GM19455 (cell line): ENCODE measurements around the gene NLRP1.
A peak's percentile ranks its signal among the peaks of the same experiment; 100 is the strongest.
"Not testable (repeated sequence)": the region's sequence is repeated elsewhere in the genome, so short reads cannot be mapped to it uniquely, and the experiment has no call there.

ENCODE experiments used
- ATAC-seq: cut with Tn5 transposase; IDR thresholded peaks from one replicate; pipeline ENCODE4 v1.9.1; 2021; ENCODE audit not compliant: unreplicated experiment

NLRP1 gene

DNA sequence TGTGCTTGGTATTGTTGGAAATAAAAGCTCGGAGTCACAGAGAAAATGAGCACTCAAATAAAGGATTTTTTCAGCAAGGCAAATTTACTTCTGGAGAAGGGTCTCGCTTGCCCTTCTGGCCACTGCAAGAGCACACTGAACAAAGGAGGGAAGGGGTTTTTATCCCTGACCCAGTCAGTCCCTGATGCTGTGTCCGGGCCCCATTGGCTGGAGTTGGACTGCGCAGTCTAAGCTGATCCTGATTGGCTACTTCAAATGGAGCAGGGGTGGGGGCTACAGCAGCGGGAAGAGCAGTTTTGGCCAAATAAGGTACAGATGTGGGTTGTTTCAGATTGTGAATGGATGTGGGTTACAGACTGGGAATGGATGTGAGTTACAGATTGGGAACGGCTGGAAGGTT, 4.3 kb upstream of the NLRP1 start:
- no peak for ATAC-seq

DNA sequence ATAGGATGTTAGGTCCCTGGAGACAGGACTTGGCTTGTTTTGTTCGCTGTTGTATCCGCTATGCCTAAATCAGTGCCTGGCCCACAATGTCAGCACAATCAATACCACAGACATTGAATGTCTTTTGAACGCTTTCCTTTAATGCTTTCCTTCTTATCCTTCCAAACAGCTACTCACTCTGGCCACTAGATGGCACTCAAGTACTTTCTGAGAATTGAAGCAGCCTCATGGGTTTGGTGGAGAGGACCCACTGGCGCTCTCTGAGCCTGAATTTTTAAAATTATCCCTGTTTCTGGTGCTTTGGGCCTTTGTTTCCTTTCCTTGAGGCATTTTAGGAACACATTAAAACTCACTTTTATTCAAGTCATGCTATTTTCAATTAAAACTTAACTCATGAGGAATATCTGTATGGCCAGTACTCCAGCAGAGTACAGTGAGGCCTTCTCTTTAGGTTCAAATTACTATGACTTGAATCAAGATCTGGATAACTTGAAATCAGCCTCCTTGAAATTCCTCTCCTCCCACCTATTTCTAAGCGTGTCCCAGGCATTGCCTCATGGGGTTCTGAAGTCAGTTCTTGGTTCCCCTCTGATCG, 3.2 kb upstream of the NLRP1 start:
- ATAC-seq = no peak

DNA sequence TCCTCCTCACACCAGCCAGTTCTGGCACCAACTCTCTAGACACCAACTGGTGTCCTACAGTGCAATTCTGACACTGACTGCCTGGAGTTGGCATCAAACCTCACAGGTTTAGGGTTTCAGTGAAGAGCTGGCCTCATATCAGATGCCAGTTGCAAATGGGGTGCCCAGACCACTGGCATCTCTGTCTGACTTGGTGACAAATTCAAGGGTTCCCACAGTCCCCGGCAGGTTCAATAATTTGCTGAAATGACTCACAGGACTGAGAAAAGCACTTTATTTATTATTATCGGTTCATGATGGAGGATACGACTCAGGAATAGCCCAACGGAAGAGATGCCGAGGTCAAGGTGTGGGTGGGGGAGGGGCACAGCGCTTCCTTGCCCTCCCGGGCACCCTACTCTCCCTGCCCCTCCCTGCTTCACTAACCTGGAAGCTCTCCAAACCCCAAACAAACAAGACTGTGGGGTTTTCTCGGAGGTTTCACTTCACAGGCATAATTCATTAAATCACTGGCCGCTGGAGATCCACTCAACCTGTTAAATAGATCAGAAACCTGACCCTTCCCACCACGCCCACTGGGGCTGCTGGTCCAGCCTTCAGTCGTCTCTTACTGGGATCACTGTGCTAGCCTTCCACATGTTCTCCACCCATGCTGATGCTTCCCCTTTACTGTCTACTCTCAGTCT, 1.7 kb upstream of the NLRP1 start:
- no peak for ATAC-seq

DNA sequence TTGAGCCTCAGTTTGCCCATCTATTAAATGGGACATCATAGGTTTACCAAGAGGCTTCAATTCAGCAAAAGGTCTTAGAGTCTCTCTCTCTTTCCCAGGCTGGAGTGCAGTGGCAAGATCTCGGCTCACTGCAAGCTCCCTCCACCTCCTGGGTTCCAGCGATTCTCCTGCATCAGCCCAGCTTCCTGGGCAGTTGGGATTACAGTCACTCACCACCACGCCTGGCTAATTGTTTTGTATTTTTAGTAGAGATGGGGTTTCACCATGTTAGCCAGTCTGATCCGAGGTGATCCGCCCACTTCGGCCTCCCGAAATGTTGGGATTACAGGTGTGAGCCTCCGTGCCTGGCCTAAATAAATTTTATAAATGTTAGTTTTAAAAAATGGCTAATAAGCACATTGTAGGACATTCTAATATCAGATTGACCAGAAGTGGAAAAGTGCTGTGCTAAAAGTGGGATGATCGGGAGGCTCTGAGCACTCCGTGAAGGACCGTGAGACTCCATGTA, 1.0 kb upstream of the NLRP1 start:
- no peak for ATAC-seq

DNA sequence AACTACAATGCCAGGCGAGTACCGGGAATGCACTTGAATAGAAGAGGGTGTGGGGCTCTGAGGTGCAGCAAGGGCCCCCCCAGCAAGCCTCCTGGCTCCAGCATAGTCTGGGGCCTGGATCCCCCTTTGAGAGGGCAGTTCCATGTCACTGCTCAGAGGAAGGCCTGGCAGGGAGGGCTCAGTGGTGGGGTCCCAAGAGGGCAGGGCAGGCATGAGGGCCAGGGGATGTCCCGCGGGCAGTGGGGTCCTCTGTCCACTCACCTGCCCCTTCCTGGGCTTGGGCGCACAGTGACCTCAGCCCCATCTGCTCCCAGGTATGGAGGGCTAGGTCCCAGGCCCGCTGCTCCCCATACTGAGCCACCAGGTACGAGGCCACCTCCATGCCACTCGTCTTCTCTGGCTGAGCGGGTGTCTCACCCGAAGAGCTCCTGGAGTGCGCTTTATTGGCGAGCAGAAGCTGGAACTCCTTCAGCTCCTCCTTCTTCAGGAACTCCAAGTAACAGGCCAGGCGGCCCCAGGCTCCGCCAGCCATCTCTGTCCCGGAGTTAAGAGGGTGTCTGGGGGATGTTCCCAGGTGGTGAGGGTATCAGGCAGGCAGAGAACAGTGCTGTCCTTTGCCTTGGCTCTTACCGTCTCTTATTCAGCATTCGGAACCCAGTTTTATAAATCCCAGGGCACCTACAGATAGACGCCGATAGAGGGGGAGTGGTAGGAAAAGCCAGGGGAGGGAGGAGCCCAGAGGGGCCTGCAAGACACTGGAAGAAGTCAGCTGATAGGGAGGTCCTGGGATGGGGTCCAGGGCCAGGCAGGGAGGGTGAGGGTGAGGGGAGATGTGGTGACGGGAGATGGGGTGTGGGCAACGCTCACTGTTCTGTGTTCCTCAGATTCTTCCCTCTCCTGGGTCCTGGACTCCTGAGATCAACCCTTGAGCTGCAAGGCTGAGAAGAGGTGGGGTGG, 605 bp downstream of the NLRP1 start:
- ATAC-seq = peak; percentile 20

DNA sequence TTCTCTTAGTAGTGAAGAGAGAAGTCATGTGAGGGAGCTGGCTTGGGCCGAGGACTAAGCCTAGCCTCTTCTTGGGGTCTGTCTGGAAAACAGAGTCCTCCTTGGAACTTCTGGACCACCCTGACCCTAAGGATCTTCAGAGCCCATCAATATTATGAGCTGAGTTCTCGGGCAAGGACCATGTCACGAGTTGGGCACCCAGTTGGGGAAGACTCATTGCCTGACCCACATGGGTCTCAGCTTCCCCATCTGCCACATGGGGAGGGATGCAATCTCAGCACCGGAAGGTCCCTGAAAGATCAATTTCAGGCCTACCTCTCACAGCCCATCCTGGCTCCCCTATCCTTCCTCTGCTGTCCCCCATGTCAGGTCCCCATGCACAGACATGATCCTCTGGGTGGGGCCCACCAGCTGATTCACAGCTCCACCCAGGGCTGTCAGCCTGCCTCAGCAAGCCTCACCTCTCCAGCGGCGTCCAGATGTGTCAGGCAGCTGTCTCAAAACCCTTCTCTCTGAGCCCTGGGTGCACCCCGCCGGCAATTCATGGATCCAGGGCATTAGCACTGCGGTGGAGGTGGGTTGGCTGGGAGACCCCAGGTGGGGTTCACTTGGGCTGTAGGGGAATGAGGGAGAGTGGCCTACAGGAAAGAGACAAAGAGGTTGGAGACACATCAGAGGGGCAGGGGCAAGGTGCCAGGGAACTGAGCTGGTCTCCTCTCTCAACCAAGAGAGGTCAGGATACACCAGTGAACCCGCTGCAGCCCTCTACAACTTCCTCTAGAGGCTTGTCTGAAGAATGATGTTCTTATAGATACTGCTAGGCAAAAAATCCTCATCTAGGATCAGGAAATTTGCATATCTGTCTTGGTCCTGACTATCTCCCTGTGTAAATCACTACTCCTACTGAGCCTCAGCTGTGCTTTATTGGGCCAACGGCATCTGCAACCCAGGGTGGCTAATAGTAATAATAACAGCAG, 1.8 kb downstream of the NLRP1 start:
- no peak for ATAC-seq

DNA sequence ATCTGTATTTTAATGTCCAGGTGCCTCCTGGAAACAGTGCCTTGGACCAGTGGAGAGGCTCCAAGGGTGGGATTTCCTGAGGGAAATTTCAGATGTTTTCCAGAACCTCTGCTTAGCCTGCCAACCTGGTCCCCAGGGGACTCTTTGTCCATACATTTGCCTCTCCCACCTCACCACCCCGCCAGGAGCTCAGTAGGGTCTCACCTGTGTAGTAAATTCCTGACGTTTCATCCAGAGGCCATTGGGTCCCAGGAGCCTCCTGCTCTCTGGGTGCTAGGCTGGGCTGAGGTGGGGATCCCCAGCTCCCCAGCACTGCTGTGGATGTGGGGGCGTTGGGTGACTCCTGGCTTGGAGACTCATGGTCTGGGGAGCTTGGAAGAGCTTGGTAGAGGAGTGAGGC, 2.7 kb downstream of the NLRP1 start:
- ATAC-seq = no peak

DNA sequence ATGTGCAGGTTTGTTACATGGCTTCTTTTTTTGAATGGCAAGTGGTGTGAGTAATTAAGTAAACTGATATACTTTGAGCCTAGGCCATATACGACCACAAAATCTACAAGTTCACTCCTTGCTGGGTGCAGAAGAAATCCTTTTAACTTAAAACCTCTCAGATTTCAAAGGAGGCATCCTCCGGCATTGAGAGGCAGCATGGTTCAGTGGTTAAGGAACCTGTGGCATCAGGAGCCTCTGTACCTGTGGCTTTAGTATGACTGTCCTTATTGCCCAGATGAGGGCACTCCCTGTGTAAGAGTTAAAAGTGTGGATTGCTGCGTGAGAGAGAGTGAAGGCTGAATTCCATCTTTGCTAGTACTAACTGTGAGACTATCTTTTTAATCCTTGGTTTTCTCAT, 3.3 kb downstream of the NLRP1 start:
- no peak for ATAC-seq

DNA sequence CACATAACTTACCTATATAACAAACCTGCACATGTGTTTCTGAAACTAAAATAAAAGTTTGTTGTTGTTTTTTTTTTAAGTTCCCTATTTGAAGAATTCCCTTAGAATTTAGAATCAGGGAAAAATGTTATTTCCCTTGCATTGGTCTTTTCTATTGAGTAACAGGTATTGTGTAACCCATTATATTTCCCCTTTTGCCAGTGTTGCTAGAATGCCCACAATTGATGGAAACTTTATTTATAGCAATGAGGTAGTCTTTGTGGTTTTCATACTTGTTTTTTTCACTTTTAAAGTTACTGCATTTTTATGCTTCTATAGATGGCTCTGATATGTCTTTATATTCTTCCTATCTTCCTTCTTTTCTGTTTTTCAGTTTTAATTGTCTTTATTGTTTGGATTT, 3.9 kb downstream of the NLRP1 start:
- ATAC-seq = no peak

DNA sequence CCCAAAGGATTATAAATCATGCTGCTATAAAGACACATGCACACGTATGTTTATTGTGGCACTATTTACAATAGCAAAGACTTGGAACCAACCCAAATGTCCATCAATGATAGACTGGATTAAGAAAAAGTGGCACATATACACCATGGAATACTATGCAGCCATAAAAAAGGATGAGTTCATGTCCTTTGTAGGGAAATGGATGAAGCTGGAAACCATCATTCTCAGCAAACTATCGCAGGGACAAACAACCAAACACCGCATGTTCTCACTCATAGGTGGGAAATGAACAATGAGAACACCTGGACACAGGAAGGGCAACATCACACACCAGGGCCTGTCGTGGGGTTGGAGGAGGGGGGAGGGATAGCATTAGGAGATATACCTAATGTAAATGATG, 5.5 kb downstream of the NLRP1 start:
- ATAC-seq = not testable (repeated sequence)

DNA sequence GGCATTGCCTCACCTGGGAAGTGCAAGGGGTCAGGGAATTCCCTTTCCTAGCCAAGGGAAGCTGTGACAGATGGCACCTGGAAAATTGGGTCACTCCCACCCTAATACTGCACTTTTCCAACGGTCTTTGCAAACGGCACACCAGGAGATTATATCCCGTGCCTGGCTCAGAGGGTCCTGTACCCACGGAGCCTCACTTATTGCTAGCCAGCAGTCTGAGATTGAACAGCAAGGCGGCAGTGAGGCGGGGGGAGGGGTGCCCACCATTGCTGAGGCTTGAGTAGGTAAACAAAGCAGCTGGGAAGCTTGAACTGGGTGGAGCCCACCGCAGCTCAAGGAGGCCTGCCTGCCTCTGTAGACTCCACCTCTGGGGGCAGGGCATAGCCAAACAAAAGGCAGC, 11.3 kb downstream of the NLRP1 start:
- not testable (repeated sequence) for ATAC-seq

DNA sequence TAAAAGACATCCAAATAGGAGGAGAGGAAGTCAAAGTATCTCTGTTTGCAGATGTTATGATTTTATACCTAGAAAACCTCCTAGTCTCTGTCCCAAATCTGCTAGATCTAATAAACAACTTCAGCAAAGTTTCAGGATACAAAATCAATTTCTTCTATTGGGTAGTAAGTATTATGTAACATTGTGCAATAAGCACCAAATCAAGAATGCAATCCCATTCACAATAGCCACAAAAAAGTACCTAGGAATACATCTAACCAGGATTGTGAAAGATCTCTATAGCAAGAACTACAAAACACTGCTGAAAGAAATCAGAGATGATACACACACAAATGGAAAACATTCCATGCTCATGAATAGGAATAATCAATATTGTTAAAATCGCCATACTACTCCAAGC, 13.0 kb downstream of the NLRP1 start:
- no peak for ATAC-seq

DNA sequence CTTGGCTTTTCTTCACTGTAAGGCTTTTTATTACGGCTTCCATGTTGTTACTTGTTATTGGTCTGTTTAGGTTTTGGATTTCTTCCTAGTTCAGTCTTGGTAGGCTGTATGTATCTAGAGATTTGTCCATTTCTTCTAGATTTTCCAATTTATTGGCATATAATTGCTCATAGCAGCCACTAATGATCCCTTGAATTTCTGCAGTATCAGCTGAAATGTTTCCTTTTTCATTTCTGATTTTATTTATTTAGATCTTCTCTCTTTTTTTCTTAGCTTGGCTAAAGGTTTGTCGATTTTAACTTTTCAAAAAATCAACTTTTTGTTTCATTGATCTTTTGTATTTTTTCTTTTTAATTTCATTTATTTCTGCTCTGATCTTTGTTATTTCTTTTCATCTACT, 18.5 kb downstream of the NLRP1 start:
- no peak for ATAC-seq

DNA sequence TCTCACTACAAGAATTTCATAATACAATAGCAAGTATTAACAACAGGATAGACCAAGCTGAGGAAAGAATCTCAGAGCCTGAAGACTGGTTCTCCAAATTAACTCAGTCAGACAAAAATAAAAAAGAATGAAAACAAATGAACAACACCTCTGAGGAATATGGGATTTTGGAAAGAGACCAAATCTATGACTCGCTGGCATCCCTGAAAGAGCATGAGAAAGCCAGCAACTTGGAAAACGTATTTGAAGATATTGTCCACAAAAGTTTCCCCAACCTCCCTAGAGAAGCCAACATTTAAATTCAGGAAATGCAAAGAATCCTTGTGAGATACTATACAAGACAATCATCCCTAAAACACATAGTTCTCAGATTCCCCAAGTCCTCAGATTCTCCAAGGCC, 20.9 kb downstream of the NLRP1 start:
- no peak for ATAC-seq

DNA sequence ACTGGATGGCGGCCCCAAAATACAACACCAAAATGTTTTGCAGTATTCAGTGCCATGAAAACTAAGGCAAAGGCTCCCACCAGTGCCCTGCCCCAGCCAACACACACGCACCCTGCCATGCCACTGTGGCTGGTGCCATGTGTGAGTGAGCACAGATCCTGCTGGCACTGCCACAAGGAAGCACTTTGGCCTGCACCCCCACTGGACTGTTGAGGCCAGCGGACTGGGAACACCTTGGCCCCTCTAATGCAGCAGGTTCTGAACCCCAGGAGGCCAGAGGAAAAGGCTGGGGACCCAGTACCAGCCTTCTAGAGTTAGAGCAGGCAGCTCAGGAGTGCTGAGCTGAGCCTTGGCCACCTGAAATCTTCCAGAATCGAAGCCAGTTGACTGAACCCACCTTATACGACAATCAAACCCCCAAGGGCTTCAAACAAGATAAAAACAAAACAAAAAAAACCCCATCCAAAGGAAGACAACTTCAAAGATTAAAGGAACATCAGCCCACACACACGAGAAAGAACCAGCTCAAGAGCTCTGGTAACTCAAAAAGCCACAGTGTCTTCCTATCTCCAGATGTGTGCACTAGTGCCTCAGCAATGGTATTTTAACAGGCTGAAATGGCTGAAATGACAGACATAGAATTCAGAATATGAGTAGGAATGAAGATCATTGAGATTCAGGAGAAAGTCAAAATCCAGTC, 21.5 kb downstream of the NLRP1 start:
- ATAC-seq = no peak

DNA sequence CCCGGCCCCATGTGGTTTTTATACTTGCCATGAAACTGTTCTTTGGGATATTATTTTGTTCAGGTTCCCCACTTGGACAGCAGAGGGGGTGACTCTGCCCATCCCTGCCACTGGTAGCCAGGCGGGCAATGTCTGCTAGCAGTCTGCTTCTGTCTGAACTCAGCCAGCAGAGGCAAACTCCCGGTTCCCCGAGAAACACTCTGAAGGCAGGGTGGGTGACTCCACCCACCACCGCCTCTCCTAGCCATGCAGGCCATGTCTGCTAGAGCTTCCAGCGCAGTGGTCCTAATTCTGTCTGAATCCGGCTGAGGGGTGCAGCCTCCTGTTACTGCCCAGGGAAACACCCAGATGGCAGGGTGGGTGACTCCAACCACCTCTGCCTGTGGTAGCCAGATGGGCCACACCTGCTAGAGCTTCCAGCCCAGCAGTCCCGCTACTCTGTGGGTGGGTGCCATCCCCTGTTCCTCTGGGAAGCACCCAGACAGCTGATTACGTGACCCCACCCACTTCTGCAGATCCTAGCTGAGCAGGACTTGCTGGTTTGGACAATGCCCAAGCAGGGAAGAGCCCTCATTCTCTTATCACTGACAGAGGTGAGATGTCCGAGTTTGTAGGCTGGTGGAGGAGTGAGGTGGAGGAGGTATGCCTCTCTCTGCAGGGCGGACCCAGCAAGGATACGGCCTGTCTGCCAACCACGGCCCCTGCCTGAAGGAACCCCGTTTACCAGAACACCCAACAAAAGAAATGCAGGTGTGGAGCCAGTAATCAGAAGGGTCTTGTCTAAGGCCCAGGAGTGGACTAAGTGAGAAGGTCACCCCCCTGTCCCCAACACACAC, 22.4 kb downstream of the NLRP1 start:
- ATAC-seq = no peak

DNA sequence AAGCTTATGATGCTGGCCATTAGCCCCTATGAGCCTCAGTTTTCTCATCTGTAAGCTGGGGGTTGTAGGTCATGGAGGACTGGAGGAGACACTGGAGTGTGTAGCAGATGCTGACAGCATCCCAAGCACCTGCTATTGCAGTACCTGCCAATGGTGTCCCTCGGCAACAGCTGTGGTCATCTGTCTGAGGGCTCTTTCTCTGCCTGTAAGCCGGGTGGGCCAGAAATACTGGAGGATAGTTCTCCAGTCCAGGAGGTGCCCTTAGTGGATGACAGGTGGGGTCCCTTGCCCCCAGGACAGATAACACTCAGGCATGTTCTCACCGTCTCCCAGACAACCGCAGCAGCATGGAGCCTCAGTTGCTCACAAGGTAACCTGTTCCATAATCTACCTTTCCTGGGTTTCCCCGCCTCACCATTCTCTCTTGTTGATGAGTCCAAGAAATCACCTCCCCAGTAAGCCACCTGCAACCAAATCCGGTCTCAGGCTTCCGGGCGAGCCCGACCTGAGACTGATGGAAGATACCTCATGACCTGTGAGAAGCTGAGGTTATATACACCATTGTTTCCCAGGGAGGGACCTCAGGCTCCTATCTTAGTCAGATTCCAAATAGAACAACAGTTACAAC, 23.8 kb downstream of the NLRP1 start:
- ATAC-seq = no peak
